ENCODE data around the gene ZNF555.

Gene ZNF555

DNA sequence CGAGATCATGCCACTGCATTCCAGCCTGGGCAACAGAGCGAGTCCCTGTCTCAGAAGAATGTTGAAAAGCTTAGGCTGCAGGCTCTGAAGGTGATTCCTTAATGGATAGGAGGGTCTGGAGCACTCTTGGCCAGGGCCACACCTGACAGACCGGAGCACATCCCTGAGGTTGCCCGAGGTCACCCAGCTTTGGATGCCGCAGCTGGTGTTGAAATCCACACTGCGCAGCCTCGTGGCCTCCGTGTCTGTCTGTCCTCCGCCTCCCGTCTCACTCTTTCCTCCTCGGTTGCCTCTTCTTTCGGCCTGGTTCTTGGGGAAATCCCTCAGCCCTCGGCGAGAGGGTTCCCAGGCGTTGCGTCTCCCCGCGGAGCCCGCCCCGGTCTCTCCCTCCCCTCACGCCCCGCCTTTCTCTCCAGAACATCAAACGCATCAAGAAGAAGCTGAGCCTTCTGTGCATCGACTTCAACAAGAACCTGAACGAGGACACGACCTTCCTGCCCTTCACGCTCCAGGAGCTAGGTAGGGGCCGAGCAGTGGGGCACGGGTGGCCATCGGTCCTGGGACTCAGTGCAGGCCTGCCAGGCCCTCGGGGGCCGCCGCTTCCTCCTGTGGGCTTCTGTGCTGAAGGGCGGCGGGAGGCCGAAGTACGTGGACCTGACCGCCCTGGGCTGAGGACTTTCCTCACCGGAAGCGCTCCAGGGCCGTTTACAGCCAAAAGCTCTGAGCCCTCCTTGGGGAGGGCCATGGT lies 41.8 kb upstream of the ZNF555 start:
- H3K9ac ChIP-seq (ENCODE audit: low read length) = no peak overlapping the region
- no peak overlapping the region for H3K27ac ChIP-seq (ENCODE audit: low read depth, low read length)
- H3K36me3 ChIP-seq (ENCODE audit: insufficient read depth, low read length) = peaks cover 19% of the 10 kb centered on the region
- H3K9me3 ChIP-seq (ENCODE audit: low read length) = no peaks in the 10 kb centered on the region
- no peak overlapping the region for H3K4me3 ChIP-seq (ENCODE audit: low read depth in 1 of 2, low read length in 2 of 2)
- no peaks in the 10 kb centered on the region for H3K4me1 ChIP-seq (ENCODE audit: insufficient read depth, low read length)
- no peaks in the 10 kb centered on the region for H3K27me3 ChIP-seq (ENCODE audit: control insufficient read depth in 1 of 2, insufficient read depth in 2 of 2, low read length in 2 of 2)

DNA sequence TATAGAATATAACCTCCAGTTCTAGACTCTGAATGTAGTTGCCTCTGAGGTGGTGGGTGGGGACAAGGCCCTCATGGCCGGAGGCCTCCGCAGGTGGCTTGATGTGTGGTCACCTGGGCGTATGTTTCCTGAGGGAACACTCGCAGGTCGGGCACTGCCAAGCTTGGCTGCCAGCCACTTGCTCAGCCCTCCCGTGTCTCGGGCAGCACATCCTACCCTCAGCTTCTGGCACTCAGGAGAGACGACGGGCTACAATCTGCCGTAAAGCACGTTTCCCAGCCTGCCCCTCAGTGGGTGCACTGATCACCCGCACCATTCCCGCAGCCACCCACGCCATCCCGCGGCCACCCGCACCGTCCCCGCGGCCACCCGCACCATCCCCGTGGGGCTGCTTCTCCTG lies 40.8 kb upstream of the ZNF555 start:
- peaks cover 17% of the 10 kb centered on the region for H3K36me3 ChIP-seq (ENCODE audit: insufficient read depth, low read length)
- no peak overlapping the region for H3K9ac ChIP-seq (ENCODE audit: low read length)
- H3K9me3 ChIP-seq (ENCODE audit: low read length) = no peaks in the 10 kb centered on the region
- no peaks in the 10 kb centered on the region for H3K4me1 ChIP-seq (ENCODE audit: insufficient read depth, low read length)
- no peak overlapping the region for H3K27ac ChIP-seq (ENCODE audit: low read depth, low read length)
- no peak overlapping the region for H3K4me3 ChIP-seq (ENCODE audit: low read depth in 1 of 2, low read length in 2 of 2)
- H3K27me3 ChIP-seq (ENCODE audit: control insufficient read depth in 1 of 2, insufficient read depth in 2 of 2, low read length in 2 of 2) = no peaks in the 10 kb centered on the region

DNA sequence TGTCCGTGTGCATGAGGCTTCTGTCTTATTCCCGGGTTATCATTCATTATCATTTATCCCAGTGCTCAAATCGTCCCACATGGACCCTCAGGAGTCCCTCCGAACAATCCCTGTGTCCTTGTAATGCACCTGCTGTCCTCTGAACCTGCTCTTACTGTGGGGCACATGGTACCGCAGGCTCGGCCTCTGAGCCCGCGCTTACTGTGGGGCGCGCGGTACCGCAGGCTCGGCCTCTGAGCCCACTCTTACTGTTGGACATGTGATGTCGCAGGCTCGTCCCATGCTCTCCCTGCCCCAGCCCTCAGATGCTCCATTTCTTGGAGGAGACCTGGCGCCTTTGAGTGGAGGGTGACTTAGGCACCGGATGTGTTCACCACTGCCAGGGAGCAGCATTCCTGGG lies 38.4 kb upstream of the ZNF555 start:
- Histone ChIP-seq H3K4me3 (ENCODE audit: low read depth in 1 of 2, low read length in 2 of 2) (no peak overlapping the region), H3K27ac (ENCODE audit: low read depth, low read length) (no peak overlapping the region), H3K27me3 (ENCODE audit: control insufficient read depth in 1 of 2, insufficient read depth in 2 of 2, low read length in 2 of 2) (no peaks in the 10 kb centered on the region), H3K36me3 (ENCODE audit: insufficient read depth, low read length) (peaks cover 19% of the 10 kb centered on the region), H3K9ac (ENCODE audit: low read length) (no peak overlapping the region), H3K9me3 (ENCODE audit: low read length) (no peaks in the 10 kb centered on the region), H3K4me1 (ENCODE audit: insufficient read depth, low read length) (no peaks in the 10 kb centered on the region)

DNA sequence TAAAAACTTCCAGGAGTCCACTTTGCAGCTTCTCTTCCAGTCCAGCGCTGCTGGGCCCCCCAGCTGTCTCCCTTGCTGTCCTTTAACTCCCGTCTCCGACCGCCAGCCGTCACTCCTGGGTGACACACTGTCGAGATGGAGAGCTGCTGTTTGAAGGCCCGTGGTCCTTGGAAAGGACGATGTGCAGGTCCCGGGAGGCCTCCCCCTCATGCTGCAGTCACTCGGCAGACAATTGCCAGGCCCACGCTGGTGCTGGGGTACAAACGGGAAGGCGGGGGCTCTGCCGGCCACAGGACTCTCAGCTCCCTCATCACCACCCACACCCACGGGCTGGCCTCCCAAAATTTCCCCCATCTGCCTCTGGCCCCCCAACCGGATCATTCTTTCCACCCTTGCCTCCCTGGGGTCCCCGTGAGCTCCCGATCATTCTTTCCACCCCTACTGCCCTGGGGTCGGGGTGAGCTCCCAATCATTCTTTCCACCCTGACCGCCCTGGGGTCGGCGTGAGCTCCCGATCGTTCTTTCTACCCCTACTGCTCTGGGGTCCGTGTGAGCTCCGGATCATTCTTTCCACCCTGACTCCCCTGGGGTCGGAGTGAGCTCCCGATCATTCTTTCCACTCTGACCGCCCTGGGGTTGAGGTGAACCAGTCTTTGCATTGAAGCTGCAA lies 37.7 kb upstream of the ZNF555 start:
- Histone ChIP-seq H3K36me3 (ENCODE audit: insufficient read depth, low read length) (peaks cover 19% of the 10 kb centered on the region), H3K27me3 (ENCODE audit: control insufficient read depth in 1 of 2, insufficient read depth in 2 of 2, low read length in 2 of 2) (no peaks in the 10 kb centered on the region), H3K4me3 (ENCODE audit: low read depth in 1 of 2, low read length in 2 of 2) (no peak overlapping the region), H3K27ac (ENCODE audit: low read depth, low read length) (no peak overlapping the region), H3K9ac (ENCODE audit: low read length) (no peak overlapping the region), H3K4me1 (ENCODE audit: insufficient read depth, low read length) (no peaks in the 10 kb centered on the region), H3K9me3 (ENCODE audit: low read length) (no peaks in the 10 kb centered on the region)

DNA sequence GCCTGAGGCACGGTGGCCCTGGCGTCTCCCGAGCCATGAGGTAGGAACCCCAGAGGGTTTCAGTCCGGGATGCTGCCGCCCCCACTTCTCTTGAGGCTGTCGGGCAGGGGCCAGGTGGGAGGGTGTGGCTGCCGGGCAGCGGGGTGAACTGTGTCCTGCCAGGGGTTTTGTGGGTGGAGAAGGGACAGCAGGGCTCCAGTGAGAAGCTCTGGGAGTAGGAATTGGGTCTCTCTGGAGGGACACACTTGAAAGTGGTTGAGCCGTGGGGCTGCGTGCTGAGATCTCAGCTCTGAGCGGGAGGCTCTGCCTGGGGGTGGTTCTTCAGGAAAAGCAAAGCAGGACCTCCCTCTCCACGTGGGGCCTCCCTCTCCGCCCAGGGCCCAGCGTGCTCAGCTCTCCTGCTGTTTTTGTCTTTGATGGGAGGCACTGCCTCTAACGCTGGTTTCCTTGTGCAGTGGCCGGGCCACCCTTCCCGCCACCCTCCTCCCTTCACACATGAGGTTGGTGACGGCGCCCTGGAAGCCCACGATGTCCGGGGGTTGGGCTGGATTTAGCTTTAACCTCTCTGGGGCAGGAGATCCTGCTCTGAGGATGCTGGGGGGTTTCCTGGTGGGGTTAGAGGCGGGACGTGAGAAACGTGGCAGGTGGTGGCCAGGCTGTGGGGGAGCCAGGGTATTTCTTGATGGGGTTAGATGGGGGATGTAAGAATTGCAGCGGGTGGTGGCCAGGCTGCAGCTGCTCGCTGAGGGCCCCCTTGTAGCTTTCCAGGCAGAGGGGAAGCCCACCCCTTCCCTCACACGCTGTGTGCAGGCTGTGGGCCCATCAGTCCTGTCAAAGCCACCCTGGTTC lies 36.9 kb upstream of the ZNF555 start:
- Histone ChIP-seq H3K4me3 (ENCODE audit: low read depth in 1 of 2, low read length in 2 of 2) (no peak overlapping the region), H3K27ac (ENCODE audit: low read depth, low read length) (no peak overlapping the region), H3K36me3 (ENCODE audit: insufficient read depth, low read length) (peaks cover 19% of the 10 kb centered on the region), H3K9ac (ENCODE audit: low read length) (no peak overlapping the region), H3K27me3 (ENCODE audit: control insufficient read depth in 1 of 2, insufficient read depth in 2 of 2, low read length in 2 of 2) (no peaks in the 10 kb centered on the region), H3K4me1 (ENCODE audit: insufficient read depth, low read length) (no peaks in the 10 kb centered on the region), H3K9me3 (ENCODE audit: low read length) (no peaks in the 10 kb centered on the region)

DNA sequence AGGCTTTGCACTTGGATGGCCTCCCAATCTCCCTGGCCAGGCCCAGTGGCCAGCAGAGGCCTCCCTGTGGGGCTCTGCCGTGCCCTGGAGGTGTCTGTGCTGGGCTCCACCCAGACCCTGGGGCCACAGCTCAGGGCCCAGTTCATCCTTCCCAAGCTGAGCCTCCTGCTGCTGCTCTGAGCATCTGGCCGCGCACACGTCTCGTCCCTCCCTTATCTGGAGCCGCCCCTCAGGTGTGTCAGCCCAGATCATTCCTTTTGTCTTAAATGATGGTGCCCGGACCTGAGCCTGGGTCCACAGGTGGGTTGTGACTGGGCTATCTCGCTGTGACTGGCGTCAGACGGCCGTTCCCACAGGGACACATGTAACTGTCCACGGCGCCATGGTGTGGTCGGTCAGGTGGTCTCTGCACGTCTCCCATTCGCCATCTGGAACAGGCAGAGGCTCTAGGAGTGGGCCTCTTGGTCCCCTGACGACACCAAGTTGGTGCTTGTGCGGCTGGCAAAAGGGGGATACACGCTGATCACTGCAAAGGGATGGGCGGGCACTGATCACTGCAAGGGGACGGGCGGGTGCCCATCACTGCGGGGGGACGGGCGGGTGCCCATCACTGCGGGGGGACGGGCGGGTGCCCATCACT lies 35.9 kb upstream of the ZNF555 start:
- Histone ChIP-seq H3K36me3 (ENCODE audit: insufficient read depth, low read length) (peaks cover 19% of the 10 kb centered on the region), H3K9me3 (ENCODE audit: low read length) (no peaks in the 10 kb centered on the region), H3K4me1 (ENCODE audit: insufficient read depth, low read length) (no peaks in the 10 kb centered on the region), H3K27me3 (ENCODE audit: control insufficient read depth in 1 of 2, insufficient read depth in 2 of 2, low read length in 2 of 2) (no peaks in the 10 kb centered on the region), H3K9ac (ENCODE audit: low read length) (no peak overlapping the region), H3K4me3 (ENCODE audit: low read depth in 1 of 2, low read length in 2 of 2) (no peak overlapping the region), H3K27ac (ENCODE audit: low read depth, low read length) (no peak overlapping the region)

DNA sequence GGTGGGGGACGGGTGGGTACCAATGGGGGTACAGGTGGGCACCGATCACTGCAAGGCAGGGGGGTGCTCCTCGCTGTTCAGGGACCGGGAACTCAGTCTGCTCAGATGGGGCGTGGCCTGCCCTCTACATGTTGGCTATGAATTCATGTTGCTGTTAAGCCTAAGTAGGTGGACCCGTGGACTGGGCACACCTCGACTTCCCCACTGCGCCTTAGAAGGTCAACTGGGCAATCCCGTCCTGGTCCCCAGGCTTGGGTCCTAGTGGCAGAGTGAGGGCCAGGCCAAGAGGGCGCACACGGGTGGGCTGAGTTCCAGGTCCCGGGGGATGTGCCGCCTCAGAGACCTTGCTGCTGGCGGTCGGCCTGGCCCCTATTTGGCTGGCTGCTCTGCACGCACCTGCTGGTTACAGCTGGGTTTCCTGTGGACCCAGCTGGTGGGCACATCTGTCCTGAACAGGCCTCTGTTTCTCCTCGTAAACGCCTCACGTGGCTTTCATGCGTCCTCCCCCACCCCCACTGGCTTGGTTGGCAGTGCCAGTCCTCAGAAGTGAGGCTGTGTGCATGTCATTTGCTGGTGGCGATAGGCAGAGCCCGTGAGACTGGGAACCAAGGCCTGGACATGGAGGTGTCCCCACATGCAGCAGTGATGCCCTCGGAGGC lies 35.2 kb upstream of the ZNF555 start:
- H3K4me3 ChIP-seq (ENCODE audit: low read depth in 1 of 2, low read length in 2 of 2) = no peak overlapping the region
- no peaks in the 10 kb centered on the region for H3K9me3 ChIP-seq (ENCODE audit: low read length)
- peaks cover 12% of the 10 kb centered on the region for H3K36me3 ChIP-seq (ENCODE audit: insufficient read depth, low read length)
- H3K27me3 ChIP-seq (ENCODE audit: control insufficient read depth in 1 of 2, insufficient read depth in 2 of 2, low read length in 2 of 2) = no peaks in the 10 kb centered on the region
- no peak overlapping the region for H3K9ac ChIP-seq (ENCODE audit: low read length)
- no peak overlapping the region for H3K27ac ChIP-seq (ENCODE audit: low read depth, low read length)
- H3K4me1 ChIP-seq (ENCODE audit: insufficient read depth, low read length) = no peaks in the 10 kb centered on the region

DNA sequence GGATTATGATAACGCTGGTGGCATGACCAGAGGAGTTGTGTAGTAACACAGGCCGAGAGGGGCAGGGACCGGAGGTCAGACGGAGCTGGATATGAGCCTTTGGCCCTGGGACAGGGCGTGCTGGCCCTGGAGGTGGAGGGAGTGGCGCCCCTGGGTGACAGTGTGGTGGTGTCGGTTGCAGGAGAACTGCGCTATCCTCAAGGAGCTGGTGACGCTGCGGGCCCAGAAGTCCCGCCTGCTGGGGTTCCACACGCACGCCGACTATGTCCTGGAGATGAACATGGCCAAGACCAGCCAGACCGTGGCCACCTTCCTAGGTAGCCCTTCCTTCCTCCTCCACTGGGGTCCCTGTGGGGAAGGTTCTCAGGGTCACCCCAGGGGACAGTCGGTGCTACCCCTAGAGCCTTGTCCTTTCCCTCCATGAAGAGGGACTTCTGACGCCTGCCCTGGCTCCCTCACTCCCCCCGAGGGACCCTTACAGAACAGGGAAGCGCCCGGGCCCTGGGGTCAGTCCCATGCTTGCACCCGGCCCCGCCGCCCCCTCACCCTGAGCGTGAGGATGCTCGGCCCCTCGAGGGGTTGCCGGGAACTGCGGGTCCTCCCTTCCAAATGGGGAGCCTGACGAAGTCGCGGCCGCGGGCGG lies 34.4 kb upstream of the ZNF555 start:
- H3K9me3 ChIP-seq (ENCODE audit: low read length) = no peaks in the 10 kb centered on the region
- no peak overlapping the region for H3K27ac ChIP-seq (ENCODE audit: low read depth, low read length)
- no peaks in the 10 kb centered on the region for H3K4me1 ChIP-seq (ENCODE audit: insufficient read depth, low read length)
- peaks cover 11% of the 10 kb centered on the region for H3K36me3 ChIP-seq (ENCODE audit: insufficient read depth, low read length)
- H3K4me3 ChIP-seq (ENCODE audit: low read depth in 1 of 2, low read length in 2 of 2) = no peak overlapping the region
- no peaks in the 10 kb centered on the region for H3K27me3 ChIP-seq (ENCODE audit: control insufficient read depth in 1 of 2, insufficient read depth in 2 of 2, low read length in 2 of 2)
- no peak overlapping the region for H3K9ac ChIP-seq (ENCODE audit: low read length)

DNA sequence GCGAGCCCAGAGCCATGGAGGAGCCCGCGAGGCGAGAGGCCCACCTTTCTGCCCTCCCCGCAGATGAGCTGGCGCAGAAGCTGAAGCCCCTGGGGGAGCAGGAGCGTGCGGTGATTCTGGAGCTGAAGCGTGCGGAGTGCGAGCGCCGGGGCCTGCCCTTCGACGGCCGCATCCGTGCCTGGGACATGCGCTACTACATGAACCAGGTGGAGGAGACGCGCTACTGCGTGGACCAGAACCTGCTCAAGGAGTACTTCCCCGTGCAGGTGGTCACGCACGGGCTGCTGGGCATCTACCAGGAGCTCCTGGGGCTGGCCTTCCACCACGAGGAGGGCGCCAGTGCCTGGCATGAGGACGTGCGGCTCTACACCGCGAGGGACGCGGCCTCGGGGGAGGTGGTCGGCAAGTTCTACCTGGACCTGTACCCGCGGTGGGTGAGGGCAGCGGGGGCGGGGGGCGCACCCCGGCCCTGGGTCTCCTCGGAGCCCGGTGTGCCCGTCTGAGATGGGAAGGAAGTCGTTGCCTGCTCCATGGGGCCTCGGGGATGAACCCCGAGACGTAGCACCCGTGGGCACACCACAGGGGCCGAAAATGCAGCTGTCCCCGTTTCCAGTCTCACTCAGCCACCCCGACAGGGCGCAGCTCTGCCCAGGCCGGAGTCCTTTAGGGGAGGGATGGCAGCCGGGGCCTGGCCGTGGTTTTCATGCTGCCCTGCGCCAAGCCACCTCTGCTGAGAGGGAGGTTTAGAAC lies 33.7 kb upstream of the ZNF555 start:
- peaks cover 11% of the 10 kb centered on the region for H3K36me3 ChIP-seq (ENCODE audit: insufficient read depth, low read length)

More for the DNA sequence above, 33.7 kb upstream of the ZNF555 start:
- Histone ChIP-seq H3K27ac (ENCODE audit: low read depth, low read length) (no peak overlapping the region), H3K4me1 (ENCODE audit: insufficient read depth, low read length) (no peaks in the 10 kb centered on the region), H3K27me3 (ENCODE audit: control insufficient read depth in 1 of 2, insufficient read depth in 2 of 2, low read length in 2 of 2) (no peaks in the 10 kb centered on the region), H3K4me3 (ENCODE audit: low read depth in 1 of 2, low read length in 2 of 2) (no peak overlapping the region), H3K9ac (ENCODE audit: low read length) (no peak overlapping the region), H3K9me3 (ENCODE audit: low read length) (no peaks in the 10 kb centered on the region)

Measured in muscle layer of colon (tissue), 2 donors.